Measurements from ENCODE around the gene BCS1L.

Gene BCS1L

GRCh38 chr2:218662377-218662776 is 2.9 kb downstream of the BCS1L start:
- DNase-seq (ENCODE audit: low spot score) = no peak

GRCh38 chr2:218662827-218663226 is 3.3 kb downstream of the BCS1L start:
- no peak for DNase-seq (ENCODE audit: low spot score)

GRCh38 chr2:218663901-218664300 is 4.4 kb downstream of the BCS1L start:
- no peak for DNase-seq (ENCODE audit: low spot score)

GRCh38 chr2:218664653-218665052 is 5.2 kb downstream of the BCS1L start:
- no peak for DNase-seq (ENCODE audit: low spot score)

- DNase-seq (ENCODE audit: low spot score) = no peak
These were observed 11.7 kb downstream of the BCS1L start for GRCh38 chr2:218671097-218671653.

- peak; percentile 87 for DNase-seq (ENCODE audit: low spot score)
These were observed 12.4 kb downstream of the BCS1L start, which contains the start of the genes RNF25 and STK36 for GRCh38 chr2:218671654-218672566. Gene RNF25, minus strand, starts transcription at chr2:218672002. Its CDS starts 32 bp downstream, at chr2:218671970. Gene STK36, plus strand, starts transcription at chr2:218672086. Its CDS starts 744 bp downstream, at chr2:218672830.

GRCh38 chr2:218679119-218679518 is 19.6 kb downstream of the BCS1L start:
- DNase-seq (ENCODE audit: low spot score) = no peak

GRCh38 chr2:218680061-218680460 is 20.6 kb downstream of the BCS1L start:
- DNase-seq (ENCODE audit: low spot score) = no peak

GRCh38 chr2:218687400-218688060 is 28.0 kb downstream of the BCS1L start:
- peak; percentile 42 for DNase-seq (ENCODE audit: low spot score)

- no peak for DNase-seq (ENCODE audit: low spot score)
These were observed 31.8 kb downstream of the BCS1L start for GRCh38 chr2:218691234-218691633.

GRCh38 chr2:218694405-218695145 is 35.1 kb downstream of the BCS1L start:
- DNase-seq (ENCODE audit: low spot score) = no peak

- no peak for DNase-seq (ENCODE audit: low spot score)
These were observed 39.4 kb downstream of the BCS1L start for GRCh38 chr2:218698885-218699284.

GRCh38 chr2:218701806-218702205 is 42.3 kb downstream of the BCS1L start:
- no peak for DNase-seq (ENCODE audit: low spot score)

GRCh38 chr2:218703341-218703740 is 43.9 kb downstream of the BCS1L start:
- no peak for DNase-seq (ENCODE audit: low spot score)

GRCh38 chr2:218708086-218708485 is 48.6 kb downstream of the BCS1L start:
- peak; percentile 60 for DNase-seq (ENCODE audit: low spot score)

- no peak for DNase-seq (ENCODE audit: low spot score)
These were observed 50.4 kb downstream of the BCS1L start for GRCh38 chr2:218709908-218710307.

GRCh38 chr2:218710334-218710686 is 50.8 kb downstream of the BCS1L start:
- no peak for DNase-seq (ENCODE audit: low spot score)

- DNase-seq (ENCODE audit: low spot score) = peak; percentile 99
These were observed 51.4 kb downstream of the BCS1L start, which contains the start of gene TTLL4 for GRCh38 chr2:218710687-218711549. Gene TTLL4, plus strand, starts transcription at chr2:218710835. Its CDS starts 26,842 bp downstream, at chr2:218737677.

- DNase-seq (ENCODE audit: low spot score) = no peak
These were observed 52.1 kb downstream of the BCS1L start for GRCh38 chr2:218711550-218711929.

Data from activated CD4-positive, alpha-beta T cell treated with anti-CD3 and anti-CD28 coated beads, Interleukin-2, Interleukin-4, amounts not matched to agents 100 ng/mL and 50 ng/mL, durations not matched to agents 16 hours and 8 hours (primary cell).